NCI-H2081 (cell line): ENCODE measurements around the gene PRPF18.
"Not testable (repeated sequence)": the region's sequence is repeated elsewhere in the genome, so short reads cannot be mapped to it uniquely, and the experiment has no call there.

Experiments
- DNase-seq, 2 experiments: peaks; one replicate each; lab custom pipeline; 2025; lab: John Stamatoyannopoulos, UW

PRPF18 gene

GRCh38 chr10:13586676-13587355 is at the start of gene PRPF18:
Gene PRPF18, plus strand, starts transcription at chr10:13586965. Its CDS starts 122 bp downstream, at chr10:13587087.
- peak; percentile 88 to 93 for DNase-seq

GRCh38 chr10:13537985-13538384 is 48.8 kb upstream of the PRPF18 start:
- DNase-seq: not testable (repeated sequence)

- DNase-seq: no peak
Measured at GRCh38 chr10:13542533-13542932, 44.2 kb upstream of the PRPF18 start.

- DNase-seq: no peak
Measured at GRCh38 chr10:13550802-13551201, 36.0 kb upstream of the PRPF18 start.

- DNase-seq: peak in 1 of 2 experiments; percentile 28
Measured at GRCh38 chr10:13555884-13556510, 30.8 kb upstream of the PRPF18 start.

GRCh38 chr10:13559124-13559700 is 27.6 kb upstream of the PRPF18 start:
- DNase-seq: no peak

- DNase-seq: no peak
Measured at GRCh38 chr10:13560597-13560996, 26.2 kb upstream of the PRPF18 start.

- DNase-seq: no peak
Measured at GRCh38 chr10:13563481-13564445, 23.0 kb upstream of the PRPF18 start.

GRCh38 chr10:13564576-13564975 is 22.2 kb upstream of the PRPF18 start:
- DNase-seq: no peak

- no peak for DNase-seq
Measured at GRCh38 chr10:13567030-13567429, 19.7 kb upstream of the PRPF18 start.

- no peak for DNase-seq
Measured at GRCh38 chr10:13571541-13571940, 15.2 kb upstream of the PRPF18 start.

GRCh38 chr10:13573960-13574359 is 12.8 kb upstream of the PRPF18 start:
- DNase-seq: no peak

- DNase-seq: no peak
Measured at GRCh38 chr10:13585195-13585751, 1.5 kb upstream of the PRPF18 start.

GRCh38 chr10:13585943-13586342 is 822 bp upstream of the PRPF18 start:
- DNase-seq: no peak

- DNase-seq: no peak
Measured at GRCh38 chr10:13587391-13587790, 626 bp downstream of the PRPF18 start.

- DNase-seq: no peak
Measured at GRCh38 chr10:13589316-13589715, 2.6 kb downstream of the PRPF18 start.

- DNase-seq: no peak
Measured at GRCh38 chr10:13590886-13591285, 4.1 kb downstream of the PRPF18 start.

- no peak for DNase-seq
Measured at GRCh38 chr10:13592306-13592705, 5.5 kb downstream of the PRPF18 start.

GRCh38 chr10:13593535-13593934 is 6.8 kb downstream of the PRPF18 start:
- DNase-seq: no peak

- no peak for DNase-seq
Measured at GRCh38 chr10:13594641-13595040, 7.9 kb downstream of the PRPF18 start.

- DNase-seq: no peak
Measured at GRCh38 chr10:13597909-13598308, 11.1 kb downstream of the PRPF18 start.
